Endothelial cell of umbilical vein (primary cell): Measurements from ENCODE around the gene CLEC11A. TPM values are rescaled to one million over a fixed set of nuclear protein-coding genes. Genes with fewer than 3 reads are reported as not detected.

Experiments used
- BruUV-seq: library from RNA; stranded (reverse); fragments of 400-500 nt; replicated peaks from 2 replicates; lab custom pipeline; 2021; lab: Mats Ljungman, UMichigan
- CTCF ChIA-PET: fragments of 300-600, 350-600 bp; sonication (Branson Sonifier 250); formaldehyde crosslinking; loops from one replicate; lab custom pipeline; 2021; ENCODE audit warnings: antibody characterized with exemption, inconsistent platforms; lab: Charles Lee
- POLR2A ChIA-PET: fragments of 300-600, 350-600 bp; sonication (Branson Sonifier 250); formaldehyde crosslinking; loops from one replicate; lab custom pipeline; 2021; ENCODE audit warnings: antibody characterized with exemption, inconsistent platforms; lab: Charles Lee
- DNase-seq: peaks from one replicate; pipeline ENCODE4 v3.0.0-alpha.2; 2011; ENCODE audit warnings: low read depth, low spot score
- FAIRE-seq: peaks from 2 replicates; lab custom pipeline; 2011; peaks lifted over from hg19 to GRCh38; lab: Jason Lieb, UNC
- H2AFZ ChIP-seq: 2 replicates; pipeline ENCODE4 v1.6.0; 2012; ENCODE audit warnings: low read depth, low read length, control low read depth, inconsistent platforms
- H3K27ac ChIP-seq: 2 replicates; pipeline ENCODE4 v1.5.1; 2011; ENCODE audit warnings: low read depth, mild to moderate bottlenecking, control low read depth, low read length, moderate library complexity; ENCODE audit not compliant: insufficient read depth
- H3K27me3 ChIP-seq, 2 experiments: 2 replicates each; pipeline versions ENCODE4 v1.6.0 to v1.6.1; 2011; ENCODE audit warnings: low read length in 2 of 2, mixed read lengths in 1 of 2; ENCODE audit not compliant: control insufficient read depth in 2 of 2, insufficient read depth in 2 of 2
- H3K36me3 ChIP-seq, 2 experiments: 2 replicates in 1 of 2; 3 replicates in 1 of 2; pipeline ENCODE4 v1.5.1; 2011; ENCODE audit warnings: low read length in 2 of 2, mild to moderate bottlenecking in 1 of 2, moderate library complexity in 1 of 2; ENCODE audit not compliant: control insufficient read depth in 2 of 2, insufficient read depth in 2 of 2; ENCODE audit errors: extremely low read depth in 1 of 2
- H3K4me1 ChIP-seq: 3 replicates; pipeline ENCODE4 v1.5.1; 2011; ENCODE audit warnings: mild to moderate bottlenecking, low read length; ENCODE audit not compliant: control insufficient read depth, insufficient read depth; ENCODE audit errors: extremely low read depth
- H3K4me2 ChIP-seq: 2 replicates; pipeline ENCODE4 v1.6.1; 2011; ENCODE audit warnings: low read length, control low read depth, mixed read lengths; ENCODE audit not compliant: insufficient read depth
- H3K4me3 ChIP-seq, 3 experiments: fragments of 200-600 bp in 1 of 3; sonication (generic), shearing (Covaris generic) in 1 of 3; replicated peaks in 1 of 3; 2 replicates each; pipeline ENCODE4 v1.5.1; 2011 to 2016; ENCODE audit warnings: control low read depth in 3 of 3, low read length in 3 of 3, mild to moderate bottlenecking in 2 of 3, inconsistent platforms in 1 of 3, low read depth in 1 of 3, moderate library complexity in 1 of 3; ENCODE audit not compliant: insufficient read depth in 1 of 3
- H3K79me2 ChIP-seq: 2 replicates; pipeline ENCODE4 v1.6.0; 2012; ENCODE audit warnings: low read length, inconsistent platforms; ENCODE audit not compliant: control insufficient read depth, insufficient read depth
- H3K9ac ChIP-seq: replicated peaks from 2 replicates; pipeline ENCODE3; 2011; ENCODE audit warnings: low read length, control low read depth; ENCODE audit not compliant: insufficient read depth; ENCODE audit errors: extremely low read depth
- H3K9me1 ChIP-seq: replicated peaks from 3 replicates; pipeline ENCODE4 v1.6.0; 2011; ENCODE audit warnings: mild to moderate bottlenecking, low read length; ENCODE audit not compliant: control insufficient read depth, insufficient read depth; ENCODE audit errors: extremely low read depth
- H3K9me3 ChIP-seq: replicated peaks from 2 replicates; pipeline ENCODE4 v1.5.1; 2012; ENCODE audit warnings: low read length, inconsistent platforms; ENCODE audit not compliant: control insufficient read depth, insufficient read depth
- H4K20me1 ChIP-seq: replicated peaks from 2 replicates; pipeline ENCODE3; 2011; ENCODE audit warnings: mild to moderate bottlenecking, low read length; ENCODE audit not compliant: control insufficient read depth, insufficient read depth; ENCODE audit errors: extremely low read depth
- CTCF ChIP-seq, 2 donors: IDR thresholded peaks; 1 replicate in 1 of 2; 2 replicates in 1 of 2; pipeline ENCODE4 v1.5.1; 2011; ENCODE audit warnings: low read length in 2 of 2, mild to moderate bottlenecking in 2 of 2, moderate library complexity in 2 of 2, control low read depth in 1 of 2, inconsistent platforms in 1 of 2, low read depth in 1 of 2; ENCODE audit not compliant: insufficient read depth in 1 of 2; ENCODE audit errors: extremely low read depth in 1 of 2
- EZH2 ChIP-seq: IDR thresholded peaks from 2 replicates; pipeline ENCODE4 v1.6.1; 2012; ENCODE audit warnings: borderline replicate concordance, low read depth, mild to moderate bottlenecking, moderate library complexity, low read length, inconsistent platforms; ENCODE audit not compliant: severe bottlenecking
- FOS ChIP-seq: IDR thresholded peaks from 2 replicates; pipeline ENCODE4 v1.6.1; 2011; ENCODE audit warnings: mild to moderate bottlenecking, low read length, moderate library complexity, borderline replicate concordance; ENCODE audit not compliant: insufficient read depth
- GATA2 ChIP-seq: IDR thresholded peaks from 2 replicates; pipeline ENCODE4 v1.7.0; 2011; ENCODE audit warnings: low read depth, mild to moderate bottlenecking, moderate library complexity, mixed read lengths, low read length; ENCODE audit not compliant: insufficient read length, insufficient read depth
- JUN ChIP-seq: IDR thresholded peaks from 2 replicates; pipeline ENCODE4 v1.6.1; 2011; ENCODE audit warnings: borderline replicate concordance, low read depth; ENCODE audit not compliant: insufficient read length, insufficient read depth
- MAX ChIP-seq: IDR thresholded peaks from 2 replicates; pipeline ENCODE4 v1.6.1; 2011; ENCODE audit not compliant: insufficient read depth, insufficient read length
- MYC ChIP-seq: IDR thresholded peaks from one replicate; pipeline ENCODE4 v1.6.1; 2011; ENCODE audit warnings: mild to moderate bottlenecking, low read depth, low read length
- POLR2A ChIP-seq: IDR thresholded peaks from 2 replicates; pipeline ENCODE4 v1.6.1; 2012; ENCODE audit warnings: low read depth, mild to moderate bottlenecking, control low read depth, low read length
- POLR2AphosphoS5 ChIP-seq: IDR thresholded peaks from 2 replicates; pipeline ENCODE4 v1.6.1; 2012; ENCODE audit warnings: low read depth, mild to moderate bottlenecking, control low read depth, low read length, moderate library complexity; ENCODE audit not compliant: insufficient read depth
- dilution Hi-C: fragments of 300-500 bp; cut with MboI; formaldehyde crosslinking; loops from one replicate; pipeline ENCODE4 v1.15.0; 2019; ENCODE audit warnings: low sequenced_read_pairs; ENCODE audit not compliant: extremely low pct_ligation_motif_present
- intact Hi-C: fragments of 100-400 bp; cut with micrococcal nuclease; formaldehyde crosslinking; loops from one replicate; pipeline ENCODE4 v1.10.0; 2022
- polyA plus RNA-seq, 4 experiments: library from polyadenylated mRNA; depleted of rRNA in 3 of 4; stranded (reverse) in 3 of 4; unstranded in 1 of 4; fragments of >200 nt; gene quantifications; 2 replicates each; pipeline versions ENCODE4 v1.2.1 to v1.2.3, GENCODE V29; 2011 to 2012; ENCODE audit warnings: missing spikeins in 1 of 4
- total RNA-seq: library from RNA; stranded (reverse); gene quantifications from 2 replicates; pipeline ENCODE4 v1.2.3, GENCODE V29; 2021

The CLEC11A gene
- total and polyA plus RNA-seq, 2 donors (not counting 3 experiments of a cell fraction or from before 2014, with no cell fraction given): 10.4 to 30.1 TPM

- ChIA-PET CTCF (interaction anchor here (2.3 kb wide), 1 partner anchor 27 kb away, joined by 4 read pairs; no protein-coding TSS in a partner anchor), POLR2A (no interaction called here)
- Histone ChIP-seq H4K20me1 (no peaks in the 10 kb centered on the region), H3K9me1 (no peaks in the 10 kb centered on the region), H3K36me3 (no peaks in the 10 kb centered on the region), H3K4me1 (no peaks in the 10 kb centered on the region), H2AFZ (no peak overlapping the region), H3K4me3 (no peak overlapping the region), H3K4me2 (no peak overlapping the region), H3K9ac (no peak overlapping the region), H3K27ac (no peak overlapping the region), H3K9me3 (no peaks in the 10 kb centered on the region), H3K79me2 (no peaks in the 10 kb centered on the region), H3K27me3 (peaks cover 0 to 4% of the 10 kb centered on the region in 2 experiments)
- dilution Hi-C loops (no loop called here), intact Hi-C loops (no loop called here)
- no TSS peak for BruUV-seq
- DNase-seq (no peak), FAIRE-seq (no peak)
- TF ChIP-seq JUN: no peak
- TF ChIP-seq POLR2A: no peak
- no peak for TF ChIP-seq POLR2AphosphoS5
- TF ChIP-seq GATA2: no peak
- no peak for TF ChIP-seq EZH2
- no peak for TF ChIP-seq MYC
- no peak for TF ChIP-seq CTCF (IDR thresholded peaks at IDR 0.05; ENCODE audit: extremely low read depth in 1 of 2, insufficient read depth in 1 of 2, low read depth in 1 of 2, low read length in 2 of 2)
- TF ChIP-seq FOS: no peak
- no peak for TF ChIP-seq MAX
Measured at GRCh38 chr19:50676625-50677197, 46.5 kb upstream of the CLEC11A start.
